ENCODE measurements around the gene AMOTL1. TPM values are rescaled to one million over a fixed set of nuclear protein-coding genes. Genes with fewer than 3 reads are reported as not detected.

The AMOTL1 gene
- polyA plus RNA-seq, 1 donor from 2014 or later = 10.7 TPM

- no peaks in the 10 kb centered on the region for H3K27me3 ChIP-seq (ENCODE audit: insufficient read depth, low read depth, low read length)
- TF ChIP-seq EP300 (conservative IDR thresholded peaks at IDR 0.05; ENCODE audit: poor library complexity, severe bottlenecking) (no peak), RAD21 (conservative IDR thresholded peaks at IDR 0.05) (no peak), POLR2AphosphoS5 (IDR thresholded peaks at IDR 0.05) (no peak), EZH2 (IDR thresholded peaks at IDR 0.05; ENCODE audit: borderline replicate concordance, insufficient read depth, low read length, poor library complexity, severe bottlenecking) (no peak), TAF1 (IDR thresholded peaks at IDR 0.05; ENCODE audit: low read depth) (no peak), MXI1 (conservative IDR thresholded peaks at IDR 0.05; ENCODE audit: poor library complexity, severe bottlenecking) (no peak), CTCF (IDR thresholded peaks at IDR 0.05; ENCODE audit: poor library complexity, severe bottlenecking) (no peak), SMC3 (conservative IDR thresholded peaks at IDR 0.05; ENCODE audit: poor library complexity) (no peak), REST (IDR thresholded peaks at IDR 0.05; ENCODE audit: borderline replicate concordance) (no peak)
- no peak overlapping the region for H3K4me2 ChIP-seq (ENCODE audit: low read length)
- no peaks in the 10 kb centered on the region for H3F3A ChIP-seq (ENCODE audit: insufficient read depth, low read length, poor library complexity, severe bottlenecking)
- H3K4me3 ChIP-seq (ENCODE audit: low read length) = no peak overlapping the region
- no peaks in the 10 kb centered on the region for H3K9me3 ChIP-seq (ENCODE audit: low read length)
- H2AFZ ChIP-seq (ENCODE audit: low read depth, low read length) = no peak overlapping the region
- H3K9me2 ChIP-seq (ENCODE audit: insufficient read depth, low read length) = no peaks in the 10 kb centered on the region
- H3K79me2 ChIP-seq (replicated peaks; ENCODE audit: insufficient read depth, low read length) = no peaks in the 10 kb centered on the region
- no peak overlapping the region for H3K27ac ChIP-seq (ENCODE audit: low read length)
- no peaks in the 10 kb centered on the region for H4K20me1 ChIP-seq (ENCODE audit: insufficient read depth)
- no peaks in the 10 kb centered on the region for H3K36me3 ChIP-seq (ENCODE audit: insufficient read depth, low read length)
- no peak overlapping the region for H3K9ac ChIP-seq (ENCODE audit: low read length)
Measured at GRCh38 chr11:94924171-94924572, 156.0 kb downstream of the AMOTL1 start.

GRCh38 chr11:94924612-94925011 lies 156.5 kb downstream of the AMOTL1 start:
- Histone ChIP-seq H4K20me1 (ENCODE audit: insufficient read depth) (no peaks in the 10 kb centered on the region), H3F3A (ENCODE audit: insufficient read depth, low read length, poor library complexity, severe bottlenecking) (no peaks in the 10 kb centered on the region), H3K27me3 (ENCODE audit: insufficient read depth, low read depth, low read length) (no peaks in the 10 kb centered on the region), H3K79me2 (replicated peaks; ENCODE audit: insufficient read depth, low read length) (no peaks in the 10 kb centered on the region), H3K9me2 (ENCODE audit: insufficient read depth, low read length) (no peaks in the 10 kb centered on the region), H3K9ac (ENCODE audit: low read length) (no peak overlapping the region), H3K27ac (ENCODE audit: low read length) (no peak overlapping the region), H3K4me3 (ENCODE audit: low read length) (no peak overlapping the region), H3K4me2 (ENCODE audit: low read length) (no peak overlapping the region), H3K9me3 (ENCODE audit: low read length) (no peaks in the 10 kb centered on the region), H2AFZ (ENCODE audit: low read depth, low read length) (no peak overlapping the region), H3K36me3 (ENCODE audit: insufficient read depth, low read length) (no peaks in the 10 kb centered on the region)
- TF ChIP-seq TAF1 (IDR thresholded peaks at IDR 0.05; ENCODE audit: low read depth) (no peak), SMC3 (conservative IDR thresholded peaks at IDR 0.05; ENCODE audit: poor library complexity) (no peak), CTCF (IDR thresholded peaks at IDR 0.05; ENCODE audit: poor library complexity, severe bottlenecking) (no peak), RAD21 (conservative IDR thresholded peaks at IDR 0.05) (no peak), MXI1 (conservative IDR thresholded peaks at IDR 0.05; ENCODE audit: poor library complexity, severe bottlenecking) (no peak), EP300 (conservative IDR thresholded peaks at IDR 0.05; ENCODE audit: poor library complexity, severe bottlenecking) (no peak), POLR2AphosphoS5 (IDR thresholded peaks at IDR 0.05) (no peak), EZH2 (IDR thresholded peaks at IDR 0.05; ENCODE audit: borderline replicate concordance, insufficient read depth, low read length, poor library complexity, severe bottlenecking) (no peak), REST (IDR thresholded peaks at IDR 0.05; ENCODE audit: borderline replicate concordance) (no peak)
